Thyroid gland (tissue), 4 donors: ENCODE results near the gene TUBGCP2.

Experiments used
- CTCF ChIP-seq, 6 experiments: fragments of 200-600 bp in 3 of 6; fragments of 450-650 bp in 3 of 6; sonication (generic) in 3 of 6; IDR thresholded peaks; one replicate each; pipeline ENCODE4 v1.5.1; 2016 to 2019; ENCODE audit warnings: antibody characterized with exemption in 6 of 6, mild to moderate bottlenecking in 2 of 6, inconsistent platforms in 1 of 6, moderate library complexity in 1 of 6
- POLR2A ChIP-seq, 2 donors: fragments of 450-650 bp; IDR thresholded peaks; one replicate each; pipeline ENCODE4 v1.6.1; 2017; ENCODE audit warnings: antibody characterized with exemption in 2 of 2, mild to moderate bottlenecking in 2 of 2, moderate library complexity in 1 of 2

GRCh38 chr10:133239990-133240389 lies 68.7 kb downstream of the TUBGCP2 start:
- TF ChIP-seq CTCF (IDR thresholded peaks at IDR 0.05) (no peak), POLR2A (IDR thresholded peaks at IDR 0.05) (no peak)
